Ishikawa (cell line): Measurements from ENCODE around the gene ONECUT1.

Source experiments
- CEBPB ChIP-seq: IDR thresholded peaks from 2 replicates; pipeline ENCODE4 v1.6.1; 2012
- YY1 ChIP-seq: IDR thresholded peaks from 2 replicates; pipeline ENCODE4 v1.6.1; 2012; ENCODE audit warnings: low read depth

DNA sequence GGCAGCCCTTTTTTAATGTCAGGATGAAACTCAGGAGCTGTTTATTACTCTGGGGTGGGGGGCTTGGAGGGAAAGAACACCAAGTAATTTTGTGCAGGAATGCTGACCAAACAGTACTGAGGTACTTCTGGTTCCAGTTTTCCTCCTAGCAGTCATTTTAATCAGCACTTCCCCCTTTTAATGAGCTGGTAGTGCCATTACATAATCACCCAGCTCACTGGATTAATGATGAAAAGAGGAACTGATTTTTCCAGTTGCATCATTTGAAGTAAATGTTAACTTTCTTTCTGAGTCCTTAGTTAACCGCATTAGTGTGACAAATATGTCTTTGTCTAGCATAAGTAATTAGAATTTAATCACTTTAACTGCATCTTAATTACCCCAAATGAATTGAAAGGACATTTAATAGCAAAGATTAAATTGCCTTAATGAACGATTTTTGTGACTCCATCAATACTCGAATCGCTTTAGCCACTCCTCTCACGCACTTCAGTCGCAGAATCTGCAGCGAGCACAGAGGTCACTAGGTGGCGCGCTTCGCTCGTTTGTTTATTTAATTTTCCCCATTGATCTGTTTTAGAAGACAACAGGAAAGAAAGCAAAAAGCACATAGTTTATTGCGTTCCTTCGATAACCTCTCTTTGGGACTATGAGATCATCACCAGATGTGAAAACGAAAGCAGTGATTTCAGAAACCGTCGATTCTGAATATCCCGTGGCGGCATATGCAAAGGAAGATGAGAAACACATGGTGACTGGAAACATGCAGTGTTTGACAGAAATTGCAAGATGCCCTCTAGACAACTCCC lies 9.8 kb downstream of the ONECUT1 start:
- TF ChIP-seq CEBPB, result no peak
- TF ChIP-seq YY1, result no peak
